ENCODE data around the gene SPRY4.

- no peak for TF ChIP-seq CTCF (IDR thresholded peaks at IDR 0.05)
- no peak for TF ChIP-seq POLR2AphosphoS5 (IDR thresholded peaks at IDR 0.05)
- no peak for TF ChIP-seq EP300 (IDR thresholded peaks at IDR 0.05; ENCODE audit: low read depth)
These were observed 46.2 kb downstream of the SPRY4 start for GRCh38 chr5:142278627-142279026.
